ENCODE results near the gene ARMH4. TPM values are rescaled to one million over a fixed set of nuclear protein-coding genes. Genes with fewer than 3 reads are reported as not detected.

ARMH4 gene
- total RNA-seq, 2 donors from 2014 or later, result 17.3 to 30.7 TPM

GRCh38 chr14:58026219-58026618 is 125.8 kb downstream of the ARMH4 start:
- WGBS, 2 experiments (ENCODE audit: insufficient coverage in 1 of 2, insufficient read length in 1 of 2), result 88% methylated on average over 1 of the region's 1 CpG; no CpG with 5 or more reads in 1 of the 2 experiments
- Histone ChIP-seq H3K4me3 (ENCODE audit: low read length) (no peak overlapping the region), H3K9ac (ENCODE audit: extremely low read depth, low read length, poor library complexity, severe bottlenecking) (no peak overlapping the region), H3K27ac (ENCODE audit: low read depth, low read length) (no peak overlapping the region), H3K27me3 (ENCODE audit: control insufficient read depth, insufficient read depth, low read length, poor library complexity, severe bottlenecking) (no peaks in the 10 kb centered on the region), H3K9me3 (ENCODE audit: control insufficient read depth, low read length) (no peaks in the 10 kb centered on the region), H3K36me3 (ENCODE audit: control insufficient read depth, insufficient read depth, low read length) (no peaks in the 10 kb centered on the region), H3K4me1 (ENCODE audit: control insufficient read depth, insufficient read depth, low read length) (no peaks in the 10 kb centered on the region)
- DNase-seq, result no peak
- TF ChIP-seq, protein P1, sequence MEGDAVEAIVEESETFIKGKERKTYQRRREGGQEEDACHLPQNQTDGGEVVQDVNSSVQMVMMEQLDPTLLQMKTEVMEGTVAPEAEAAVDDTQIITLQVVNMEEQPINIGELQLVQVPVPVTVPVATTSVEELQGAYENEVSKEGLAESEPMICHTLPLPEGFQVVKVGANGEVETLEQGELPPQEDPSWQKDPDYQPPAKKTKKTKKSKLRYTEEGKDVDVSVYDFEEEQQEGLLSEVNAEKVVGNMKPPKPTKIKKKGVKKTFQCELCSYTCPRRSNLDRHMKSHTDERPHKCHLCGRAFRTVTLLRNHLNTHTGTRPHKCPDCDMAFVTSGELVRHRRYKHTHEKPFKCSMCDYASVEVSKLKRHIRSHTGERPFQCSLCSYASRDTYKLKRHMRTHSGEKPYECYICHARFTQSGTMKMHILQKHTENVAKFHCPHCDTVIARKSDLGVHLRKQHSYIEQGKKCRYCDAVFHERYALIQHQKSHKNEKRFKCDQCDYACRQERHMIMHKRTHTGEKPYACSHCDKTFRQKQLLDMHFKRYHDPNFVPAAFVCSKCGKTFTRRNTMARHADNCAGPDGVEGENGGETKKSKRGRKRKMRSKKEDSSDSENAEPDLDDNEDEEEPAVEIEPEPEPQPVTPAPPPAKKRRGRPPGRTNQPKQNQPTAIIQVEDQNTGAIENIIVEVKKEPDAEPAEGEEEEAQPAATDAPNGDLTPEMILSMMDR (conservative IDR thresholded peaks at IDR 0.05), result no peak
- Mint-ChIP-seq H3K27me3 (ENCODE audit: insufficient read depth) (no peaks in the 10 kb centered on the region), H3K4me3 (no peak overlapping the region), H3K4me1 (no peaks in the 10 kb centered on the region), H3K36me3 (ENCODE audit: low read depth) (peaks cover 2% of the 10 kb centered on the region), H3K27ac (no peak overlapping the region), H3K9me3 (no peaks in the 10 kb centered on the region)

- no peak overlapping the region for H3K4me3 Mint-ChIP-seq
- TF ChIP-seq, protein P1 (conservative IDR thresholded peaks at IDR 0.05), result peak; percentile 62
- Histone ChIP-seq H3K36me3 (ENCODE audit: control insufficient read depth, insufficient read depth, low read length) (no peaks in the 10 kb centered on the region), H3K9ac (ENCODE audit: extremely low read depth, low read length, poor library complexity, severe bottlenecking) (no peak overlapping the region), H3K27ac (ENCODE audit: low read depth, low read length) (no peak overlapping the region), H3K9me3 (ENCODE audit: control insufficient read depth, low read length) (peaks cover 5% of the 10 kb centered on the region), H3K27me3 (ENCODE audit: control insufficient read depth, insufficient read depth, low read length, poor library complexity, severe bottlenecking) (no peaks in the 10 kb centered on the region), H3K4me1 (ENCODE audit: control insufficient read depth, insufficient read depth, low read length) (no peaks in the 10 kb centered on the region), H3K4me3 (ENCODE audit: low read length) (no peak overlapping the region)
- H3K27ac Mint-ChIP-seq, result no peak overlapping the region
- H3K9me3 Mint-ChIP-seq, result peaks cover 2% of the 10 kb centered on the region
- no peaks in the 10 kb centered on the region for H3K27me3 Mint-ChIP-seq (ENCODE audit: insufficient read depth)
- no peak for DNase-seq
- no peaks in the 10 kb centered on the region for H3K36me3 Mint-ChIP-seq (ENCODE audit: low read depth)
- H3K4me1 Mint-ChIP-seq, result peaks cover 5% of the 10 kb centered on the region
- 95 to 100% methylated on average over 2 of the region's 2 CpGs for WGBS, 2 experiments (ENCODE audit: insufficient coverage in 1 of 2, insufficient read length in 1 of 2)
Observed at GRCh38 chr14:58014778-58015177, 137.2 kb downstream of the ARMH4 start.

- H3K9me3 ChIP-seq (ENCODE audit: control insufficient read depth, low read length), result no peaks in the 10 kb centered on the region
- no peak overlapping the region for H3K9ac ChIP-seq (ENCODE audit: extremely low read depth, low read length, poor library complexity, severe bottlenecking)
- H3K4me3 ChIP-seq (ENCODE audit: low read length), result no peak overlapping the region
- 77 to 89% methylated on average over 2 of the region's 2 CpGs for WGBS, 2 experiments (ENCODE audit: insufficient coverage in 1 of 2, insufficient read length in 1 of 2)
- H3K27me3 ChIP-seq (ENCODE audit: control insufficient read depth, insufficient read depth, low read length, poor library complexity, severe bottlenecking), result peaks cover 3% of the 10 kb centered on the region
- Mint-ChIP-seq H3K4me1 (peaks cover 2% of the 10 kb centered on the region), H3K27me3 (ENCODE audit: insufficient read depth) (no peaks in the 10 kb centered on the region), H3K27ac (no peak overlapping the region), H3K9me3 (no peaks in the 10 kb centered on the region), H3K4me3 (no peak overlapping the region), H3K36me3 (ENCODE audit: low read depth) (peaks cover 3% of the 10 kb centered on the region)
- TF ChIP-seq, protein P1 (conservative IDR thresholded peaks at IDR 0.05), result no peak
- no peaks in the 10 kb centered on the region for H3K36me3 ChIP-seq (ENCODE audit: control insufficient read depth, insufficient read depth, low read length)
- DNase-seq, result no peak
- peaks cover 9% of the 10 kb centered on the region for H3K4me1 ChIP-seq (ENCODE audit: control insufficient read depth, insufficient read depth, low read length)
- no peak overlapping the region for H3K27ac ChIP-seq (ENCODE audit: low read depth, low read length)
Observed at GRCh38 chr14:58002618-58003017, 149.4 kb downstream of the ARMH4 start.
